Measurements from ENCODE around the gene MEGF6.

MEGF6 gene

DNA sequence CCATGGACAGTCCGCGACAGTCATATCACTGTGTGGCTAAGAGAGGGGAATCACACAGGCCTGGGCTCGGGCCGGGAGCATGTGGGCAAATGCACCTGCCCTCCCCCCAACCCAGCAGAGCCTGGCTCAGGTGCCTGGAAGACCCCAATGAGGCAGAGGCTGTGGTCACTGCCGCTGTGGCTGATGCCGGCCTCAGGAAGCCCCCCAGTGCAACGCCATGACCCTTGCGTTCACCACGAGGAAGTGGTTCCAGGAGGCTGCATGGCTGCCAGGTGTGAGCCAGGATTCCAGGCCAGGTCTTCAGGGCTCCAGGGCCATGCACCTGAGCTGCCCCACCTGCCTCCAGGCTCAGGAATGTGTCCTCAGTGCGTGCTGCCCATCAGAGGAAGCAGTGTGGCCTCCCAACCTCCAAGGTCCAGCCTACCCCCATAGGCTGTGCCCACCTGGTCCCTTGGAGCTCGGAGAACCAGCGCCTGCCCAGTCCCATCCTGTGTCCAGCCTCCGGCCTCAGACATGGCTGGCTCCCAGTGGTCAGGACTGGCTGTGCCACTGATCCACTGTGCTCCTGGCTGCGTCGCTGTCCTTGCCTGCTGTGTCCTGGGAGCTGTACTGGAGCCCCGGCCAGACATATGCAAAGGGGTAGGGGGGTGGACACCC, 148.8 kb downstream of the MEGF6 start:
- TF ChIP-seq, protein P1, sequence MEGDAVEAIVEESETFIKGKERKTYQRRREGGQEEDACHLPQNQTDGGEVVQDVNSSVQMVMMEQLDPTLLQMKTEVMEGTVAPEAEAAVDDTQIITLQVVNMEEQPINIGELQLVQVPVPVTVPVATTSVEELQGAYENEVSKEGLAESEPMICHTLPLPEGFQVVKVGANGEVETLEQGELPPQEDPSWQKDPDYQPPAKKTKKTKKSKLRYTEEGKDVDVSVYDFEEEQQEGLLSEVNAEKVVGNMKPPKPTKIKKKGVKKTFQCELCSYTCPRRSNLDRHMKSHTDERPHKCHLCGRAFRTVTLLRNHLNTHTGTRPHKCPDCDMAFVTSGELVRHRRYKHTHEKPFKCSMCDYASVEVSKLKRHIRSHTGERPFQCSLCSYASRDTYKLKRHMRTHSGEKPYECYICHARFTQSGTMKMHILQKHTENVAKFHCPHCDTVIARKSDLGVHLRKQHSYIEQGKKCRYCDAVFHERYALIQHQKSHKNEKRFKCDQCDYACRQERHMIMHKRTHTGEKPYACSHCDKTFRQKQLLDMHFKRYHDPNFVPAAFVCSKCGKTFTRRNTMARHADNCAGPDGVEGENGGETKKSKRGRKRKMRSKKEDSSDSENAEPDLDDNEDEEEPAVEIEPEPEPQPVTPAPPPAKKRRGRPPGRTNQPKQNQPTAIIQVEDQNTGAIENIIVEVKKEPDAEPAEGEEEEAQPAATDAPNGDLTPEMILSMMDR (IDR thresholded peaks at IDR 0.05): no peak
- no peak overlapping the region for H3K4me3 ChIP-seq
- no peak for DNase-seq (ENCODE audit: low spot score)
- no peak overlapping the region for H3K27ac ChIP-seq

DNA sequence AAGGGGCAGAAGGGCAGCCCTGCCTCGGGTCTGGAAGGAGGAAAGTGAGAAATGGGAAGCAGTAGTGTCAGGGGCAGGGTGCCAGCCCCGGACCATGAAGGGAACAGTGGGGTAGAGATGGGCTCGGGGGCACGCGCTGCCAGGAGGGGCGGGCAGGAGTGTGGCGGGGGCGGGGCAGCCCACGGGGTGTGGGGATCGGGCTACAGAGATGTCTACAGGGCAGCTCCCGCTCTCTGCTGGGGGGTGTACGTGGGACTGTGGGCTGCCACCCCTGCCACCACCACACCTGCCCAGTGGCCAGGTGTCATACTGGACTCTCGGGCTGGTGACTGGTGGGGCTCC, 149.4 kb downstream of the MEGF6 start:
- H3K27ac ChIP-seq: no peak overlapping the region
- TF ChIP-seq, protein P1 (IDR thresholded peaks at IDR 0.05): no peak
- no peak overlapping the region for H3K4me3 ChIP-seq
- DNase-seq (ENCODE audit: low spot score): no peak

DNA sequence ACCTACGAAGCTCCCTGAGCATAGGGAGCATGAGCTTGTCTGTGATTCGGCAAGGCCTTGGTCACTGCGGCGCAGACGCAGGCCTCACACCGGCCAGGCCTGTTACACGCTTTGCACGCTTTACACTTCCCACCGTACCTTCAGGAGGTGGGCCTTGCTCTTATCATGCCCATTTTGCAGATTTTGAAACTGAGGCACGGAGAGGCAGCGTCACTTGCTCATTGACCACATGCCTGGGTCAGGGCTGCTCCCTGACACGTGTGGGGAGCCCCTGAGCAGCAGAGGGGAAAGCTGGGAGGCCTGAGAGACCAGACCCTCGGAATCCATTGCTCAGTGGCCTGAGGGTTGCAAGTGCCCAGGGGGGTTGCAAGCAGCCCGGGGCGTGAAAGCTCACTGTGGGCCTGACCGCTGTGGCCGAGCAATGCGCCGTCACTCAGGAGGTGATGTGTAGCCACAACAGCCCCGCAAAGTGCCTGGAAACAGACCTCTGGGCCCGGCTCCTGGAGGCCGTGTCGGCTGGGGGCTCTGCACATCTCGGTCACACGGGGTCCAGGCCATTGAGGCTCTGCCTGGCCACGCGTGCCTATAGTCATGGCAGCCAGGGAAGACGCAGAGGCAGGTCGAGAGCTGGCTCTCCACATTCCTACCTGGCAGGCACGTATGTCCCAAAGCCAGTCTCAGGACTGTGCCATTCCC, 149.9 kb downstream of the MEGF6 start:
- Histone ChIP-seq H3K27ac (no peak overlapping the region), H3K4me3 (no peak overlapping the region)
- DNase-seq (ENCODE audit: low spot score): no peak
- TF ChIP-seq, protein P1 (IDR thresholded peaks at IDR 0.05): no peak

DNA sequence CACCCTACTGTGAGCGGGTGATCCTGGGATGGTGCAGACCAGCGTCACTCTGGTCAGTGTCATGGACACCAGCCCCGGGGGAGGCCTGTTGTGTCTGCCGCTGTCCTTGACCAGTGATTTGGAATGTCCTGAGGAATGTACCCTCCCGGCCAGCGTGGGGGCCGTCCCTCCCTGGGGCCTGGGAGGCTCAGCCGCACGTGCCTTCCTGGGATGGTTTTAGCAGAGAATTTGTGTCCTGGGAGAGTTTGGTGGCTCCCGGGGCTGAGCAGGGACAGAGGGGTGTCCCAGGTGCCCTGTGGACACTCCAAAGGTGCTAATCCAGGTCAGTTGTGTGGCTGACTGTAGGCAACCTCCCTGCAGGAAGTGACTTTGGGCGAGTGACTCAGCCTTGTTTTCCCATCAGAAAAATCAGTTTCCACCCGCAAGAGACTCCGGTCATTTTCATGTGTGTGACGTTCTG, 150.6 kb downstream of the MEGF6 start:
- peak overlapping the region in 1 of 2 donors; percentile 24 for H3K27ac ChIP-seq
- TF ChIP-seq, protein P1 (IDR thresholded peaks at IDR 0.05): no peak
- DNase-seq (ENCODE audit: low spot score): no peak
- H3K4me3 ChIP-seq: no peak overlapping the region

DNA sequence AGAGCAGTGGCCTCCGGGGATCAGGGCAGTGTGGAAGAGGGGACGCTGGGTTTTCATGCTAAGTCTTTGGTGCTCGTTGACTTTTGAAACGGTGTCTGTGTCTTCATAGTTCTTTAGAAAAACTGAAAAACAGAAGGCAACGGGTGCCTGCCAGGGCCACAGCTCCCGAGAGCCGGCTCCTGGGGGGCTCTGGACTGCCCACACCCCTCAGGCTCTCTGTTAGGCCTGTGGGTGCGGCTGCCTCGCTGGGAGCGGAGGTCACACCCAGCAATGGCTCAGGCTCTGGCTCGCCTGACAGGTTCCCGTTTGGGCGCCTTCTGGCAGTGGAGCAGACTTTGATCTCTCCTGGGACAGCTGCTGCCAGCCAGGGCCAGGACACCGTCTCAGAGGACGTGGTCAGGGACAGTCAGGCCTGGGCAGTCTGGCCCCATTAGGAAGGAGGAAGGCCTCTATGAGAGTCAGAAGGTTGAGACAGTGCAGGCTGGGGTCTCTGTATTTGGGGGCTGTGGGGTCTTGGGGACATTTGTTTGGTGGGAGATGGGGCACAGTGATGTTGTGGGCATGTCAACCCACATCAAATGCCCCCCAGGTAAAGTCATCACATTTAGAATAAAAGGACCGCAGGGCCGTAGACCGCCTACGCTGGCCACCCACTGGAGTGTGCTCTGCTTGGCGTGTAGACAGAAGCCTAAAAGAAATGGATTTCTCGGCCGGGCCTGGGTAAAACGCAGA, 151.2 kb downstream of the MEGF6 start:
- no peak overlapping the region for H3K4me3 ChIP-seq
- TF ChIP-seq, protein P1 (IDR thresholded peaks at IDR 0.05): no peak
- peak overlapping the region in 1 of 2 donors; percentile 24 for H3K27ac ChIP-seq
- no peak for DNase-seq (ENCODE audit: low spot score)

DNA sequence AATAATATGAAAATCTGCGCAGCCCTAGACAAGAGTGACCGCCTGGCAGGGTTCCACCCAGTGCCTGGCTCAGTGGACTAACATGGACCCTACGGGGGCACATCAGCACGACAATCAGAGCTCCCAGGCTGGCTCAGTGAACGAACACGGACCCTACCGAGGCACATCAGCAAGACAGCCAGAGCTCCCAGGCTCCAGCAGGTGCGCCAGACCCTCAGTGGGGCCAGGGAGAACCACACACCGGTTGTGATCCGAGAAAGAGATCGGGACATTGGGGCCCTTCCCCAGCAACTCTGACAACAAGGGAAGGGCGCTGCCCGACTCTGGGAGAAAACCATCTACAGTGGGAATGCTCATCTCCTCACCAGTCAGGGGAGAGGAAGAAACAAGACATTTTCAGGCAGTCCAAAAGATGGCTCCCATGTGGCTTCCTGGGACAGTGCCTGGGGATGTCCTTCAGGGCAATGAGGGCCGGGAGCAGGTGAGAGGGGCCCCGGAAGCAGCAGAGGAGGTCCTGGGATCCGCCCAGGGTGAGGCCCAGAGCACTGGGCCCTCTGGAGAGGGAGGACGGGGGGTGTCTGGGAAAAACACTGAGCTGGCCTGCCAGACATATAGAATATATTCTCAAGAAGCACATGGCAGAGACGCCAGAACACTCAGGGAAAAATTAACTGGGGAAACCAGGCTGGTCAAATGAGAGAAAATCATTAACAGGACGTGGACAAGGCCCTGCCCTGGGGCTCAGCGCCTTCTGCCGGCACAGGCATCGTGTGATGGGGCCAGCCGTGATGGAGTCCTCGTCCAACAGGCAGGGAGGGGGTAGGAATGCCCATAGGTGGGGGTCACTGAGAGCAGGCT, 152.0 kb downstream of the MEGF6 start:
- no peak overlapping the region for H3K4me3 ChIP-seq
- DNase-seq (ENCODE audit: low spot score): no peak
- TF ChIP-seq, protein P1 (IDR thresholded peaks at IDR 0.05): no peak
- H3K27ac ChIP-seq: no peak overlapping the region

Data from coronary artery (tissue), 2 donors.